Transverse colon (tissue), 4 donors: ENCODE results near the gene IDH3B.

Experiments used
- POLR2AphosphoS5 ChIP-seq, 3 donors: sonication (generic); formaldehyde crosslinking; IDR thresholded peaks; one replicate each; pipeline ENCODE4 v1.6.1; 2016; ENCODE audit warnings: antibody characterized with exemption in 3 of 3
- TF ChIP-seq, protein P1 (sequence below), 5 experiments: fragments of 200-600 bp in 3 of 5; fragments of 450-650 bp in 2 of 5; sonication (generic) in 3 of 5; IDR thresholded peaks; 1 replicate in 2 of 5; 2 replicates in 3 of 5; pipeline ENCODE4 v1.5.1; 2016 to 2017; ENCODE audit warnings: antibody characterized with exemption in 5 of 5, inconsistent platforms in 3 of 5, mild to moderate bottlenecking in 2 of 5, moderate library complexity in 1 of 5

GRCh38 chr20:2654384-2654822 is 9.6 kb downstream of the IDH3B start:
- TF ChIP-seq POLR2AphosphoS5 (IDR thresholded peaks at IDR 0.05) = no peak
- TF ChIP-seq, protein P1, sequence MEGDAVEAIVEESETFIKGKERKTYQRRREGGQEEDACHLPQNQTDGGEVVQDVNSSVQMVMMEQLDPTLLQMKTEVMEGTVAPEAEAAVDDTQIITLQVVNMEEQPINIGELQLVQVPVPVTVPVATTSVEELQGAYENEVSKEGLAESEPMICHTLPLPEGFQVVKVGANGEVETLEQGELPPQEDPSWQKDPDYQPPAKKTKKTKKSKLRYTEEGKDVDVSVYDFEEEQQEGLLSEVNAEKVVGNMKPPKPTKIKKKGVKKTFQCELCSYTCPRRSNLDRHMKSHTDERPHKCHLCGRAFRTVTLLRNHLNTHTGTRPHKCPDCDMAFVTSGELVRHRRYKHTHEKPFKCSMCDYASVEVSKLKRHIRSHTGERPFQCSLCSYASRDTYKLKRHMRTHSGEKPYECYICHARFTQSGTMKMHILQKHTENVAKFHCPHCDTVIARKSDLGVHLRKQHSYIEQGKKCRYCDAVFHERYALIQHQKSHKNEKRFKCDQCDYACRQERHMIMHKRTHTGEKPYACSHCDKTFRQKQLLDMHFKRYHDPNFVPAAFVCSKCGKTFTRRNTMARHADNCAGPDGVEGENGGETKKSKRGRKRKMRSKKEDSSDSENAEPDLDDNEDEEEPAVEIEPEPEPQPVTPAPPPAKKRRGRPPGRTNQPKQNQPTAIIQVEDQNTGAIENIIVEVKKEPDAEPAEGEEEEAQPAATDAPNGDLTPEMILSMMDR (IDR thresholded peaks at IDR 0.05) = no peak
